Measurements from ENCODE around the gene ARHGAP33.

Gene ARHGAP33

GRCh38 chr19:35790981-35791813, 15.8 kb downstream of the ARHGAP33 start:
- no peak for TF ChIP-seq POLR2AphosphoS5 (IDR thresholded peaks at IDR 0.05; ENCODE audit: low read depth, low read length)
- TF ChIP-seq REST (IDR thresholded peaks at IDR 0.05; ENCODE audit: insufficient read depth in 1 of 2, low read depth in 2 of 2, low read length in 2 of 2): no peak
- no peak for TF ChIP-seq SIN3A (IDR thresholded peaks at IDR 0.05; ENCODE audit: borderline replicate concordance, insufficient read depth, low read length)
- TF ChIP-seq TAF1 (IDR thresholded peaks at IDR 0.05; ENCODE audit: borderline replicate concordance, insufficient read depth, low read length): no peak
- no peak for TF ChIP-seq FOXP2 (optimal IDR thresholded peaks at IDR 0.05; ENCODE audit: borderline replicate concordance, extremely low read depth, extremely low read length, insufficient read depth)

GRCh38 chr19:35791814-35792279, 16.5 kb downstream of the ARHGAP33 start:
- no peak for TF ChIP-seq TAF1 (IDR thresholded peaks at IDR 0.05; ENCODE audit: borderline replicate concordance, insufficient read depth, low read length)
- no peak for TF ChIP-seq REST (IDR thresholded peaks at IDR 0.05; ENCODE audit: insufficient read depth in 1 of 2, low read depth in 2 of 2, low read length in 2 of 2)
- no peak for TF ChIP-seq FOXP2 (optimal IDR thresholded peaks at IDR 0.05; ENCODE audit: borderline replicate concordance, extremely low read depth, extremely low read length, insufficient read depth)
- no peak for TF ChIP-seq POLR2AphosphoS5 (IDR thresholded peaks at IDR 0.05; ENCODE audit: low read depth, low read length)
- no peak for TF ChIP-seq SIN3A (IDR thresholded peaks at IDR 0.05; ENCODE audit: borderline replicate concordance, insufficient read depth, low read length)

- TF ChIP-seq FOXP2 (optimal IDR thresholded peaks at IDR 0.05; ENCODE audit: borderline replicate concordance, extremely low read depth, extremely low read length, insufficient read depth) (no peak), REST (IDR thresholded peaks at IDR 0.05; ENCODE audit: insufficient read depth in 1 of 2, low read depth in 2 of 2, low read length in 2 of 2) (no peak), POLR2AphosphoS5 (IDR thresholded peaks at IDR 0.05; ENCODE audit: low read depth, low read length) (no peak), SIN3A (IDR thresholded peaks at IDR 0.05; ENCODE audit: borderline replicate concordance, insufficient read depth, low read length) (no peak), TAF1 (IDR thresholded peaks at IDR 0.05; ENCODE audit: borderline replicate concordance, insufficient read depth, low read length) (no peak)
Observed at GRCh38 chr19:35792312-35792711, 16.9 kb downstream of the ARHGAP33 start.

GRCh38 chr19:35792888-35793287, 17.5 kb downstream of the ARHGAP33 start:
- TF ChIP-seq SIN3A (IDR thresholded peaks at IDR 0.05; ENCODE audit: borderline replicate concordance, insufficient read depth, low read length): no peak
- TF ChIP-seq FOXP2 (optimal IDR thresholded peaks at IDR 0.05; ENCODE audit: borderline replicate concordance, extremely low read depth, extremely low read length, insufficient read depth): no peak
- no peak for TF ChIP-seq REST (IDR thresholded peaks at IDR 0.05; ENCODE audit: insufficient read depth in 1 of 2, low read depth in 2 of 2, low read length in 2 of 2)
- TF ChIP-seq POLR2AphosphoS5 (IDR thresholded peaks at IDR 0.05; ENCODE audit: low read depth, low read length): no peak
- TF ChIP-seq TAF1 (IDR thresholded peaks at IDR 0.05; ENCODE audit: borderline replicate concordance, insufficient read depth, low read length): no peak

Measured in PFSK-1 (cell line).